OCI-M2 (cell line): ENCODE results near the gene ANGPT4.
"Not testable (repeated sequence)": the region's sequence is repeated elsewhere in the genome, so short reads cannot be mapped to it uniquely, and the experiment has no call there.

Source experiments
- DNase-seq: peaks from one replicate; lab custom pipeline; 2025; ENCODE audit not compliant: unreplicated experiment; lab: John Stamatoyannopoulos, UW

ANGPT4 gene

GRCh38 chr20:828987-829386 is 87.1 kb downstream of the ANGPT4 start:
- DNase-seq, result peak; percentile 36

- not testable (repeated sequence) for DNase-seq
Measured at GRCh38 chr20:827981-828380, 88.2 kb downstream of the ANGPT4 start.

- no peak for DNase-seq
Measured at GRCh38 chr20:826695-827323, 89.3 kb downstream of the ANGPT4 start.

- DNase-seq, result no peak
Measured at GRCh38 chr20:825710-826421, 90.3 kb downstream of the ANGPT4 start.

- no peak for DNase-seq
Measured at GRCh38 chr20:824916-825315, 91.2 kb downstream of the ANGPT4 start.

GRCh38 chr20:824490-824889 is 91.6 kb downstream of the ANGPT4 start:
- DNase-seq, result no peak

GRCh38 chr20:823574-823902 is 92.6 kb downstream of the ANGPT4 start:
- DNase-seq, result no peak

- DNase-seq, result no peak
Measured at GRCh38 chr20:822651-823573, 93.2 kb downstream of the ANGPT4 start.

GRCh38 chr20:821731-822065 is 94.4 kb downstream of the ANGPT4 start:
- no peak for DNase-seq

GRCh38 chr20:821046-821730 is 94.9 kb downstream of the ANGPT4 start:
- no peak for DNase-seq

- no peak for DNase-seq
Measured at GRCh38 chr20:820323-820953, 95.7 kb downstream of the ANGPT4 start.
